ENCODE results near the gene FAM50A. TPM values are rescaled to one million over a fixed set of nuclear protein-coding genes. Genes with fewer than 3 reads are reported as not detected.

The FAM50A gene
- total RNA-seq, 1 donor from 2014 or later = 57.6 TPM

- H3K27ac Mint-ChIP-seq = no peak overlapping the region
- TF ChIP-seq CTCF (IDR thresholded peaks at IDR 0.05; ENCODE audit: unreplicated experiment) = no peak
- H3K36me3 Mint-ChIP-seq = peaks cover 13% of the 10 kb centered on the region
- no peaks in the 10 kb centered on the region for H3K27me3 Mint-ChIP-seq (ENCODE audit: low read depth)
- DNase-seq (ENCODE audit: low spot score in 2 of 2, unreplicated experiment in 2 of 2) = no peak
- no peak overlapping the region for H3K4me3 Mint-ChIP-seq
- no peaks in the 10 kb centered on the region for H3K9me3 Mint-ChIP-seq
- H3K4me1 Mint-ChIP-seq = no peaks in the 10 kb centered on the region
Observed at GRCh38 chrX:154465601-154466000, 21.7 kb downstream of the FAM50A start.

- peaks cover 12% of the 10 kb centered on the region for H3K36me3 Mint-ChIP-seq
- no peak for DNase-seq (ENCODE audit: low spot score in 2 of 2, unreplicated experiment in 2 of 2)
- no peak overlapping the region for H3K27ac Mint-ChIP-seq
- H3K4me3 Mint-ChIP-seq = no peak overlapping the region
- TF ChIP-seq CTCF (IDR thresholded peaks at IDR 0.05; ENCODE audit: unreplicated experiment) = no peak
- H3K27me3 Mint-ChIP-seq (ENCODE audit: low read depth) = no peaks in the 10 kb centered on the region
- H3K9me3 Mint-ChIP-seq = no peaks in the 10 kb centered on the region
- no peaks in the 10 kb centered on the region for H3K4me1 Mint-ChIP-seq
Observed at GRCh38 chrX:154466036-154466435, 22.1 kb downstream of the FAM50A start.

GRCh38 chrX:154466907-154467306, 23.0 kb downstream of the FAM50A start:
- no peak for TF ChIP-seq CTCF (IDR thresholded peaks at IDR 0.05; ENCODE audit: unreplicated experiment)
- peaks cover 8% of the 10 kb centered on the region for H3K36me3 Mint-ChIP-seq
- no peaks in the 10 kb centered on the region for H3K9me3 Mint-ChIP-seq
- H3K4me1 Mint-ChIP-seq = no peaks in the 10 kb centered on the region
- H3K4me3 Mint-ChIP-seq = no peak overlapping the region
- H3K27ac Mint-ChIP-seq = no peak overlapping the region
- H3K27me3 Mint-ChIP-seq (ENCODE audit: low read depth) = no peaks in the 10 kb centered on the region
- no peak for DNase-seq (ENCODE audit: low spot score in 2 of 2, unreplicated experiment in 2 of 2)

- no peak for TF ChIP-seq CTCF (IDR thresholded peaks at IDR 0.05; ENCODE audit: unreplicated experiment)
- no peaks in the 10 kb centered on the region for H3K4me1 Mint-ChIP-seq
- H3K36me3 Mint-ChIP-seq = peaks cover 5% of the 10 kb centered on the region
- no peaks in the 10 kb centered on the region for H3K9me3 Mint-ChIP-seq
- H3K4me3 Mint-ChIP-seq = no peak overlapping the region
- DNase-seq (ENCODE audit: low spot score in 2 of 2, unreplicated experiment in 2 of 2) = no peak
- H3K27ac Mint-ChIP-seq = no peak overlapping the region
- H3K27me3 Mint-ChIP-seq (ENCODE audit: low read depth) = no peaks in the 10 kb centered on the region
Observed at GRCh38 chrX:154467556-154467955, 23.6 kb downstream of the FAM50A start.

- H3K27ac Mint-ChIP-seq = no peak overlapping the region
- H3K4me1 Mint-ChIP-seq = no peaks in the 10 kb centered on the region
- no peaks in the 10 kb centered on the region for H3K27me3 Mint-ChIP-seq (ENCODE audit: low read depth)
- peaks cover under 1% of the 10 kb centered on the region for H3K36me3 Mint-ChIP-seq
- TF ChIP-seq CTCF (IDR thresholded peaks at IDR 0.05; ENCODE audit: unreplicated experiment) = no peak
- no peak overlapping the region for H3K4me3 Mint-ChIP-seq
- peaks cover under 1% of the 10 kb centered on the region for H3K9me3 Mint-ChIP-seq
- DNase-seq (ENCODE audit: low spot score in 2 of 2, unreplicated experiment in 2 of 2) = no peak
Observed at GRCh38 chrX:154468217-154468616, 24.3 kb downstream of the FAM50A start.

- H3K4me1 Mint-ChIP-seq = no peaks in the 10 kb centered on the region
- H3K36me3 Mint-ChIP-seq = peaks cover 7% of the 10 kb centered on the region
- peaks cover 7% of the 10 kb centered on the region for H3K9me3 Mint-ChIP-seq
Observed at GRCh38 chrX:154469114-154469513, 25.2 kb downstream of the FAM50A start.

More at GRCh38 chrX:154469114-154469513, 25.2 kb downstream of the FAM50A start:
- DNase-seq (ENCODE audit: low spot score in 2 of 2, unreplicated experiment in 2 of 2) = no peak
- no peak overlapping the region for H3K4me3 Mint-ChIP-seq
- TF ChIP-seq CTCF (IDR thresholded peaks at IDR 0.05; ENCODE audit: unreplicated experiment) = no peak
- no peaks in the 10 kb centered on the region for H3K27me3 Mint-ChIP-seq (ENCODE audit: low read depth)
- no peak overlapping the region for H3K27ac Mint-ChIP-seq
